GM12891 (cell line): Measurements from ENCODE around the gene NECAB2.

Source experiments
- POLR2A ChIP-seq: IDR thresholded peaks from 2 replicates; pipeline ENCODE4 v1.6.1; 2011; ENCODE audit warnings: low read depth, low read length, control low read depth
- TAF1 ChIP-seq: IDR thresholded peaks from 2 replicates; pipeline ENCODE4 v1.6.1; 2011; ENCODE audit warnings: low read depth, low read length, control low read depth

- no peak for TF ChIP-seq TAF1
- TF ChIP-seq POLR2A = no peak
Observed at GRCh38 chr16:83963277-83964119, 4.5 kb upstream of the NECAB2 start.
